SK-N-SH treated with all-trans-retinoic acid at 6 μM for 48 hours (cell line): Measurements from ENCODE around the gene ACP1.
A peak's percentile ranks its signal among the peaks of the same experiment; 100 is the strongest.

ENCODE experiments used
- ATAC-seq: fragments of 200-7000 bp; cut with Tn5 transposase; 3 replicates; pipeline ENCODE4 v1.9.1; 2020; ENCODE audit warnings: mild to moderate bottlenecking, moderate library complexity
- ARNTL ChIP-seq: fragments of 450-650 bp; formaldehyde crosslinking; IDR thresholded peaks from 2 replicates; pipeline ENCODE4 v1.5.0; 2020; ENCODE audit warnings: low read depth, mild to moderate bottlenecking, moderate library complexity, borderline replicate concordance
- BACH2 ChIP-seq: fragments of 250-450 bp; sonication (Bioruptor Pico); IDR thresholded peaks from 2 replicates; pipeline ENCODE4 v1.9.0; 2021; ENCODE audit warnings: mild to moderate bottlenecking, borderline replicate concordance
- CSDC2 ChIP-seq: fragments of 250-450 bp; sonication (Bioruptor Pico); IDR thresholded peaks from 2 replicates; pipeline ENCODE4 v1.5.0; 2020; ENCODE audit warnings: mild to moderate bottlenecking, moderate library complexity
- ESRRG ChIP-seq: fragments of 250-450 bp; sonication (Bioruptor Pico); IDR thresholded peaks from 2 replicates; pipeline ENCODE4 v1.6.1; 2021; ENCODE audit warnings: mild to moderate bottlenecking
- GLIS3 ChIP-seq: fragments of 250-450 bp; sonication (Bioruptor Pico); IDR thresholded peaks from 2 replicates; pipeline ENCODE4 v1.5.0; 2020; ENCODE audit warnings: mild to moderate bottlenecking, moderate library complexity
- ISL1 ChIP-seq: fragments of 250-450 bp; sonication (Bioruptor Pico); IDR thresholded peaks from 2 replicates; pipeline ENCODE4 v2.1.2; 2022; ENCODE audit warnings: mild to moderate bottlenecking, moderate library complexity
- PPARA ChIP-seq: fragments of 250-450 bp; sonication (Bioruptor Pico); IDR thresholded peaks from 2 replicates; pipeline ENCODE4 v1.5.0; 2020; ENCODE audit warnings: mild to moderate bottlenecking, borderline replicate concordance
- RARB ChIP-seq: fragments of 250-450 bp; sonication (Bioruptor Pico); IDR thresholded peaks from 2 replicates; pipeline ENCODE4 v1.8.0; 2021; ENCODE audit warnings: mild to moderate bottlenecking, moderate library complexity
- SNAI2 ChIP-seq: fragments of 250-450 bp; sonication (Bioruptor Pico); IDR thresholded peaks from 2 replicates; pipeline ENCODE4 v1.5.0; 2020; ENCODE audit warnings: mild to moderate bottlenecking, moderate library complexity
- TCF4 ChIP-seq: fragments of 250-450 bp; sonication (Bioruptor Pico); IDR thresholded peaks from 2 replicates; pipeline ENCODE4 v1.8.0; 2021; ENCODE audit warnings: mild to moderate bottlenecking, moderate library complexity, borderline replicate concordance
- ZC3H10 ChIP-seq: fragments of 250-450 bp; sonication (Bioruptor Pico); IDR thresholded peaks from 2 replicates; pipeline ENCODE4 v1.5.1; 2021; ENCODE audit warnings: mild to moderate bottlenecking, moderate library complexity
- ZFP3 ChIP-seq: fragments of 250-450 bp; sonication (Bioruptor Pico); IDR thresholded peaks from 2 replicates; pipeline ENCODE4 v1.5.0; 2020; ENCODE audit warnings: mild to moderate bottlenecking, moderate library complexity
- ZFP30 ChIP-seq: fragments of 450-650 bp; formaldehyde crosslinking; IDR thresholded peaks from 2 replicates; pipeline ENCODE4 v1.5.0; 2022; ENCODE audit warnings: mild to moderate bottlenecking, moderate library complexity
- ZNF565 ChIP-seq: fragments of 450-650 bp; formaldehyde crosslinking; conservative IDR thresholded peaks from 2 replicates; pipeline ENCODE4 v1.5.0; 2020; ENCODE audit warnings: low read depth, mild to moderate bottlenecking, moderate library complexity
- ZNF8 ChIP-seq: fragments of 450-650 bp; formaldehyde crosslinking; IDR thresholded peaks from 2 replicates; pipeline ENCODE4 v1.5.0; 2020; ENCODE audit warnings: mild to moderate bottlenecking, moderate library complexity
- TF ChIP-seq, protein P1 (sequence below): fragments of 250-450 bp; sonication (Bioruptor Pico); IDR thresholded peaks from 2 replicates; pipeline ENCODE4 v1.5.0; 2020; ENCODE audit warnings: mild to moderate bottlenecking, moderate library complexity
- TF ChIP-seq, protein P2 (sequence below): fragments of 250-450 bp; sonication (Bioruptor Pico); IDR thresholded peaks from 2 replicates; pipeline ENCODE4 v1.5.1; 2021; ENCODE audit warnings: mild to moderate bottlenecking, moderate library complexity
- TF ChIP-seq, protein P3 (sequence below): fragments of 250-450 bp; sonication (Bioruptor Pico); IDR thresholded peaks from 2 replicates; pipeline ENCODE4 v1.8.0; 2020; ENCODE audit warnings: mild to moderate bottlenecking, moderate library complexity, borderline replicate concordance
- TF ChIP-seq, protein P4 (sequence below): fragments of 250-450 bp; sonication (Bioruptor Pico); IDR thresholded peaks from 2 replicates; pipeline ENCODE4 v1.5.1; 2020; ENCODE audit warnings: low read depth, mild to moderate bottlenecking, moderate library complexity

The ACP1 gene

DNA sequence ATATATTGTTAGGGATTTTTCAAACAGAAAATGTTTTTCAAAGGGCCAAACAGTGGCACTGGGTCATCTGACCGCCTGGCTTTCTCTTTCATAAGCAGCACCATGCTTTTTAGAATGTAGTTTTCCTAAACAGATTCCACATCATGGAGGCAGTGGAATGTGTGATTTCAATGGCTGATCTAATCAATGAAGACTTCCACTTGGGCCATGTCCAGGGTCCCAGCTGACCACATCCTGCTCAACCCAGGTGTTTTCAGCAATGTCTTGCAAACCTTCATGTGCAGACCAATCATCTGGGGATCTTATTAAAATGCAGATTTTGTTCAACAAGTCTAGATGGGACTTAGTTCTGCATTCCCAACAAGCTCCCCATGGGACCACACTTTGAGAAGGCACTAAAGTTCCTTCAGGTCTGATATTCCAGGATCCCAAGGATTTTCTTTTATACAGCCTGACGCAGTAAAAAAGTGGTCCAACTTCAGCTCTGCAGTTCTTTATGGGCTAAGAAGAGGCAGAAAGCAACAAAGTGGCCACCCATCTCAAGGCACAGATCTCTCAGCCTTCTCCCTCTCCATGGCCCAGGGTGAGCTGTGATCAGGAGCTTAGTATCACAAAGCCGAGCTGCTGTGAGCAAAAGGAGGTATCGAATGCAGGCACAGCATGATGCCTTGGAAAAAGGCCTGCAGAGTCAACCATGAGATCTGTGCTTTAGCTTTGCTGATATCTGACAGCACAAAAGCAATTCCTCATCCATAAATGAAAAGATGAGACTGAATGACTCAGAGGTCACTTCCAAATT lies 19.4 kb downstream of the ACP1 start:
- no peak for ATAC-seq
- TF ChIP-seq ARNTL (CRISPR knock-in tag) (no peak), ZFP30 (CRISPR knock-in tag) (no peak), ZC3H10 (CRISPR knock-in tag) (no peak), ISL1 (CRISPR knock-in tag) (no peak)
- TF ChIP-seq, protein P1, sequence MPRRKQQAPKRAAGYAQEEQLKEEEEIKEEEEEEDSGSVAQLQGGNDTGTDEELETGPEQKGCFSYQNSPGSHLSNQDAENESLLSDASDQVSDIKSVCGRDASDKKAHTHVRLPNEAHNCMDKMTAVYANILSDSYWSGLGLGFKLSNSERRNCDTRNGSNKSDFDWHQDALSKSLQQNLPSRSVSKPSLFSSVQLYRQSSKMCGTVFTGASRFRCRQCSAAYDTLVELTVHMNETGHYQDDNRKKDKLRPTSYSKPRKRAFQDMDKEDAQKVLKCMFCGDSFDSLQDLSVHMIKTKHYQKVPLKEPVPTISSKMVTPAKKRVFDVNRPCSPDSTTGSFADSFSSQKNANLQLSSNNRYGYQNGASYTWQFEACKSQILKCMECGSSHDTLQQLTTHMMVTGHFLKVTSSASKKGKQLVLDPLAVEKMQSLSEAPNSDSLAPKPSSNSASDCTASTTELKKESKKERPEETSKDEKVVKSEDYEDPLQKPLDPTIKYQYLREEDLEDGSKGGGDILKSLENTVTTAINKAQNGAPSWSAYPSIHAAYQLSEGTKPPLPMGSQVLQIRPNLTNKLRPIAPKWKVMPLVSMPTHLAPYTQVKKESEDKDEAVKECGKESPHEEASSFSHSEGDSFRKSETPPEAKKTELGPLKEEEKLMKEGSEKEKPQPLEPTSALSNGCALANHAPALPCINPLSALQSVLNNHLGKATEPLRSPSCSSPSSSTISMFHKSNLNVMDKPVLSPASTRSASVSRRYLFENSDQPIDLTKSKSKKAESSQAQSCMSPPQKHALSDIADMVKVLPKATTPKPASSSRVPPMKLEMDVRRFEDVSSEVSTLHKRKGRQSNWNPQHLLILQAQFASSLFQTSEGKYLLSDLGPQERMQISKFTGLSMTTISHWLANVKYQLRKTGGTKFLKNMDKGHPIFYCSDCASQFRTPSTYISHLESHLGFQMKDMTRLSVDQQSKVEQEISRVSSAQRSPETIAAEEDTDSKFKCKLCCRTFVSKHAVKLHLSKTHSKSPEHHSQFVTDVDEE = no peak
- TF ChIP-seq, protein P2, sequence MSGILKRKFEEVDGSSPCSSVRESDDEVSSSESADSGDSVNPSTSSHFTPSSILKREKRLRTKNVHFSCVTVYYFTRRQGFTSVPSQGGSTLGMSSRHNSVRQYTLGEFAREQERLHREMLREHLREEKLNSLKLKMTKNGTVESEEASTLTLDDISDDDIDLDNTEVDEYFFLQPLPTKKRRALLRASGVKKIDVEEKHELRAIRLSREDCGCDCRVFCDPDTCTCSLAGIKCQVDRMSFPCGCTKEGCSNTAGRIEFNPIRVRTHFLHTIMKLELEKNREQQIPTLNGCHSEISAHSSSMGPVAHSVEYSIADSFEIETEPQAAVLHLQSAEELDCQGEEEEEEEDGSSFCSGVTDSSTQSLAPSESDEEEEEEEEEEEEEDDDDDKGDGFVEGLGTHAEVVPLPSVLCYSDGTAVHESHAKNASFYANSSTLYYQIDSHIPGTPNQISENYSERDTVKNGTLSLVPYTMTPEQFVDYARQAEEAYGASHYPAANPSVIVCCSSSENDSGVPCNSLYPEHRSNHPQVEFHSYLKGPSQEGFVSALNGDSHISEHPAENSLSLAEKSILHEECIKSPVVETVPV (CRISPR knock-in tag) = no peak

DNA sequence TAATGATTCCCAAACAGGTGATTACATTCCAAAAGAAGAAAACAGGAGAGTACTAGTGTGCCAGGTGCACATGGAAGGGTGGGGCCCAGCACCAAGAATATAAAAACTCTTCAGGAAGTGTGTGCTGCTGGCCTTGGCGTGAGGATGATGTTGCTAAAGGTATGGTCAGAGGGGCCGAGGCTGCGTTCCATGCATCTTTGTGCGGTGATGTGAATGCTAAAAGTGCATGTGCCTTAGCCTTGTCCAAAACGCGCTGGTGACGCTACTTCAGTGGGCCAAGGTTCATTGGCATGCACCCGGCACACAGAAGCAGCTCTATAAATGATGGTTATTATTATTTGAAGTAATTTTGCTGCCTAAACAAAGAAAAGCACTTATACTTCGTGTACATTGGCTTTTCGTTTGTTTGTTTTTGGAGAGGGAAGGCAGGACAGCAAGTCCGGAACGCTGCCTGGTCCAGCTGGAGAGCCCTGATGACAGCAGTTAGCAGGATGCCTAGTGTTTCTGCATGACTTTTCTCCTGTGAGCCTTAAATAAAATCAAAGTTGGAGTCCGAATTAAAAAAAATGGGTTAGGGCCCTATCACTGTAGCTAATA lies 20.2 kb downstream of the ACP1 start:
- no peak for TF ChIP-seq ZNF8 (CRISPR knock-in tag)
- TF ChIP-seq TCF4 (CRISPR knock-in tag) = no peak
- TF ChIP-seq ISL1 (CRISPR knock-in tag) = no peak
- no peak for TF ChIP-seq BACH2 (CRISPR knock-in tag)
- no peak for TF ChIP-seq ESRRG (CRISPR knock-in tag)
- no peak for TF ChIP-seq GLIS3 (CRISPR knock-in tag)
- TF ChIP-seq ZFP30 (CRISPR knock-in tag) = no peak
- no peak for TF ChIP-seq ZNF565 (CRISPR knock-in tag)
- TF ChIP-seq ZFP3 (CRISPR knock-in tag) = no peak
- TF ChIP-seq SNAI2 = no peak
- no peak for TF ChIP-seq PPARA (CRISPR knock-in tag)
- TF ChIP-seq, protein P1 = no peak
- TF ChIP-seq, protein P3, sequence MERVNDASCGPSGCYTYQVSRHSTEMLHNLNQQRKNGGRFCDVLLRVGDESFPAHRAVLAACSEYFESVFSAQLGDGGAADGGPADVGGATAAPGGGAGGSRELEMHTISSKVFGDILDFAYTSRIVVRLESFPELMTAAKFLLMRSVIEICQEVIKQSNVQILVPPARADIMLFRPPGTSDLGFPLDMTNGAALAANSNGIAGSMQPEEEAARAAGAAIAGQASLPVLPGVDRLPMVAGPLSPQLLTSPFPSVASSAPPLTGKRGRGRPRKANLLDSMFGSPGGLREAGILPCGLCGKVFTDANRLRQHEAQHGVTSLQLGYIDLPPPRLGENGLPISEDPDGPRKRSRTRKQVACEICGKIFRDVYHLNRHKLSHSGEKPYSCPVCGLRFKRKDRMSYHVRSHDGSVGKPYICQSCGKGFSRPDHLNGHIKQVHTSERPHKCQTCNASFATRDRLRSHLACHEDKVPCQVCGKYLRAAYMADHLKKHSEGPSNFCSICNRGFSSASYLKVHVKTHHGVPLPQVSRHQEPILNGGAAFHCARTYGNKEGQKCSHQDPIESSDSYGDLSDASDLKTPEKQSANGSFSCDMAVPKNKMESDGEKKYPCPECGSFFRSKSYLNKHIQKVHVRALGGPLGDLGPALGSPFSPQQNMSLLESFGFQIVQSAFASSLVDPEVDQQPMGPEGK (CRISPR knock-in tag) = no peak
- TF ChIP-seq, protein P2 (CRISPR knock-in tag) = no peak
- TF ChIP-seq CSDC2 = no peak
- no peak for TF ChIP-seq ZC3H10 (CRISPR knock-in tag)
- no peak for TF ChIP-seq RARB (CRISPR knock-in tag)
- ATAC-seq = no peak

DNA sequence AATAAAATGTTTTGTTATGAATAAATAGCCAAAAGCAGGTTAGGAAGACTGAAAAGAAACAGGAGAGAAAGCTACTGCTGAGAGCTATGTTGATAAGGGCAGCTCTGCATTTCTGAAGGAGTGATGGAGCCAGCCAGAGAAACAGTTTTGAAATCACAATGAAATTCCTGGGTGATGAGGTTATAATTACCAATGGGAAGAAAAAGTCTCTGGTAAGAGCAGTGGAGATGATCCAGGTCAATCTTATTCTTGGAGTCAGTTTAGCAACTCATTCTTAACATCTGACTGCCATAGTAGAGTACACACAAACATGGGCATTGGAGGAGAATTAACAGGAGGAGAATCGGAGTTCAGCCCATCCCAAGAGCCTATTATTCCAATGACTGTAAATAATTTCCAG lies 20.8 kb downstream of the ACP1 start:
- TF ChIP-seq ISL1 (CRISPR knock-in tag) = no peak
- TF ChIP-seq, protein P4, sequence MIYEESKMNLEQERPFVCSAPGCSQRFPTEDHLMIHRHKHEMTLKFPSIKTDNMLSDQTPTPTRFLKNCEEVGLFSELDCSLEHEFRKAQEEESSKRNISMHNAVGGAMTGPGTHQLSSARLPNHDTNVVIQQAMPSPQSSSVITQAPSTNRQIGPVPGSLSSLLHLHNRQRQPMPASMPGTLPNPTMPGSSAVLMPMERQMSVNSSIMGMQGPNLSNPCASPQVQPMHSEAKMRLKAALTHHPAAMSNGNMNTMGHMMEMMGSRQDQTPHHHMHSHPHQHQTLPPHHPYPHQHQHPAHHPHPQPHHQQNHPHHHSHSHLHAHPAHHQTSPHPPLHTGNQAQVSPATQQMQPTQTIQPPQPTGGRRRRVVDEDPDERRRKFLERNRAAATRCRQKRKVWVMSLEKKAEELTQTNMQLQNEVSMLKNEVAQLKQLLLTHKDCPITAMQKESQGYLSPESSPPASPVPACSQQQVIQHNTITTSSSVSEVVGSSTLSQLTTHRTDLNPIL = peak; percentile 53; the same call in 1 of the 2 replicates
- ATAC-seq = no peak
